Measurements from ENCODE around the gene PDE11A.
A peak's percentile ranks its signal among the peaks of the same experiment; 100 is the strongest.
"Not testable (repeated sequence)": the region's sequence is repeated elsewhere in the genome, so short reads cannot be mapped to it uniquely, and the experiment has no call there.

PDE11A gene

DNA sequence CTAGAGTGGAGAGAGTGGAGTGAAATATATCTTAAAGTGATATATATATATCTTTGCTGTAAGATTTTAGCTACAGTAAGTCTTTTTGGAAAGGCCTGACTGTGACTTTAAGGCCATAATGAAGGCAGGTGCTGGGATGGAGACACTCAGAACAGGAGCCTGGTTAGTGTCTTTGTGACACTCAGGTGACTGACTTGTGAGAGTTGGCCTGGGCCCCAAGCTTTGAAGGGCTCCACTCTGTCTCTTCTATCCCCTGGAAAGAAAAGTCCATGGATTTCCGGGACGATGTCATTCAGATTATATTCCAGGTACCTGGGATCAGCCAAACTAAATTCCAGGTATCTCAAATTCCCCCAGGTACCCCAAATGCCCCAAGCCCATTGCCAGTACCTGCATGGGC, 276.6 kb downstream of the PDE11A start:
- H4K20me1 ChIP-seq (ENCODE audit: insufficient read depth, low read length), result no peaks in the 10 kb centered on the region
- no peak overlapping the region for H3K4me3 ChIP-seq (ENCODE audit: low read depth in 1 of 2, low read length in 2 of 2)
- H3K27ac ChIP-seq (ENCODE audit: low read length), result no peak overlapping the region
- H3K79me2 ChIP-seq (ENCODE audit: insufficient read depth, low read length), result no peaks in the 10 kb centered on the region
- DNase-seq, result no peak
- ATAC-seq (ENCODE audit: insufficient read depth, low read depth), result no peak
- no peak overlapping the region for H3K4me2 ChIP-seq (ENCODE audit: insufficient read depth, low read length)
- no peaks in the 10 kb centered on the region for H3K36me3 ChIP-seq (ENCODE audit: insufficient read depth, low read length)
- H3K9ac ChIP-seq (ENCODE audit: low read depth, low read length), result no peak overlapping the region
- no peak for TF ChIP-seq EZH2 (IDR thresholded peaks at IDR 0.05; ENCODE audit: borderline replicate concordance, low read depth, low read length, severe bottlenecking)
- TF ChIP-seq, protein P1, sequence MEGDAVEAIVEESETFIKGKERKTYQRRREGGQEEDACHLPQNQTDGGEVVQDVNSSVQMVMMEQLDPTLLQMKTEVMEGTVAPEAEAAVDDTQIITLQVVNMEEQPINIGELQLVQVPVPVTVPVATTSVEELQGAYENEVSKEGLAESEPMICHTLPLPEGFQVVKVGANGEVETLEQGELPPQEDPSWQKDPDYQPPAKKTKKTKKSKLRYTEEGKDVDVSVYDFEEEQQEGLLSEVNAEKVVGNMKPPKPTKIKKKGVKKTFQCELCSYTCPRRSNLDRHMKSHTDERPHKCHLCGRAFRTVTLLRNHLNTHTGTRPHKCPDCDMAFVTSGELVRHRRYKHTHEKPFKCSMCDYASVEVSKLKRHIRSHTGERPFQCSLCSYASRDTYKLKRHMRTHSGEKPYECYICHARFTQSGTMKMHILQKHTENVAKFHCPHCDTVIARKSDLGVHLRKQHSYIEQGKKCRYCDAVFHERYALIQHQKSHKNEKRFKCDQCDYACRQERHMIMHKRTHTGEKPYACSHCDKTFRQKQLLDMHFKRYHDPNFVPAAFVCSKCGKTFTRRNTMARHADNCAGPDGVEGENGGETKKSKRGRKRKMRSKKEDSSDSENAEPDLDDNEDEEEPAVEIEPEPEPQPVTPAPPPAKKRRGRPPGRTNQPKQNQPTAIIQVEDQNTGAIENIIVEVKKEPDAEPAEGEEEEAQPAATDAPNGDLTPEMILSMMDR (IDR thresholded peaks at IDR 0.05; ENCODE audit: borderline replicate concordance, extremely low read depth, low read length, poor library complexity, severe bottlenecking), result no peak
- H3K27me3 ChIP-seq (ENCODE audit: insufficient read depth, low read length, poor library complexity), result peaks cover 25% of the 10 kb centered on the region
- H3K9me3 ChIP-seq (ENCODE audit: insufficient read depth, low read length, severe bottlenecking), result no peaks in the 10 kb centered on the region
- H3K4me1 ChIP-seq (ENCODE audit: insufficient read depth, low read length), result no peaks in the 10 kb centered on the region
- no peak overlapping the region for H2AFZ ChIP-seq (ENCODE audit: low read depth, low read length)

DNA sequence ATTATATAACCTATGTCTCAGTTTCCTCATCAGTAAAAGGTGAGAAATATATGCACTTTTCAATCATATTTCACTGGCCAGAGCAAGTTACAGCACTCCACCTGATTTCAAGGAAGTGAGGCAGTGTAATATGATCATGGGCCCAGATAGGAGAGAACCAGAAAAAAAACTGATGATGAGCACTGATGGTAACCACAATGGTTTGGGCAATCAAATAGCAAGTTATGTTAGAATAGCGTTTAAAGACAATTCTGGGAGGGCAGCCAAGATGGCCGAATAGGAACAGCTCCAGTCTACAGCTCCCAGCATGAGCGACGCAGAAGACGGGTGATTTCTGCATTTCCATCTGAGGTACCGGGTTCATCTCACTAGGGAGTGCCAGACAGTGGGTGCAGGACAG, 287.4 kb downstream of the PDE11A start:
- H2AFZ ChIP-seq (ENCODE audit: low read depth, low read length); H3K79me2 ChIP-seq (ENCODE audit: insufficient read depth, low read length); H3K9me3 ChIP-seq (ENCODE audit: insufficient read depth, low read length, severe bottlenecking); H3K27me3 ChIP-seq (ENCODE audit: insufficient read depth, low read length, poor library complexity); H3K4me3 ChIP-seq (ENCODE audit: low read depth in 1 of 2, low read length in 2 of 2); H3K9ac ChIP-seq (ENCODE audit: low read depth, low read length); H3K36me3 ChIP-seq (ENCODE audit: insufficient read depth, low read length); H4K20me1 ChIP-seq (ENCODE audit: insufficient read depth, low read length); DNase-seq; H3K4me2 ChIP-seq (ENCODE audit: insufficient read depth, low read length); ATAC-seq (ENCODE audit: insufficient read depth, low read depth): not testable (repeated sequence)
- H3K27ac ChIP-seq (ENCODE audit: low read length), result peak overlapping the region; percentile 86
- peaks cover 29% of the 10 kb centered on the region for H3K4me1 ChIP-seq (ENCODE audit: insufficient read depth, low read length)

DNA sequence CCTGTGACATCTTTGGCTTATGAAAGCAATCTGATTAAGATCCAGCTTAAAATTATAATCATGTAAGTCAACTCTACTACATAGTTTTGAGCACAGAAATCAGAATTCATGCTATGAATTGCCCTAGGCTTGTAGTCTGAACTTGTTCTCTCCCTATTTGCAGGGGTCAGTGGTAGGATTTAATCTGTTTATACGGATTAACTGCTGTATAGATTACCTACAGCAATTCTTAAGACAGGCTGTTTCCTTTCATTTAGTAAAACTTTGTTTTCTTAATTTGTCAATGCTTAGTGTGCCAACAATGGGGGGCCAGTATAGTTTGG, 287.9 kb downstream of the PDE11A start:
- H3K9me3 ChIP-seq (ENCODE audit: insufficient read depth, low read length, severe bottlenecking), result no peaks in the 10 kb centered on the region
- H3K4me1 ChIP-seq (ENCODE audit: insufficient read depth, low read length), result peaks cover 29% of the 10 kb centered on the region
- no peaks in the 10 kb centered on the region for H3K36me3 ChIP-seq (ENCODE audit: insufficient read depth, low read length)
- 0 out of 4 replicates have a peak overlapping the region, but pooled peaks of 1 of the 2 experiments have one; percentile 48 for H3K4me3 ChIP-seq (ENCODE audit: low read depth in 1 of 2, low read length in 2 of 2)
- no peaks in the 10 kb centered on the region for H3K79me2 ChIP-seq (ENCODE audit: insufficient read depth, low read length)
- TF ChIP-seq, protein P1 (IDR thresholded peaks at IDR 0.05; ENCODE audit: borderline replicate concordance, extremely low read depth, low read length, poor library complexity, severe bottlenecking), result no peak
- no peak for TF ChIP-seq EZH2 (IDR thresholded peaks at IDR 0.05; ENCODE audit: borderline replicate concordance, low read depth, low read length, severe bottlenecking)
- H3K27me3 ChIP-seq (ENCODE audit: insufficient read depth, low read length, poor library complexity), result no peaks in the 10 kb centered on the region
- H4K20me1 ChIP-seq (ENCODE audit: insufficient read depth, low read length), result no peaks in the 10 kb centered on the region
- peak overlapping the region; percentile 86 for H3K27ac ChIP-seq (ENCODE audit: low read length)
- H3K4me2 ChIP-seq (ENCODE audit: insufficient read depth, low read length), result peak overlapping the region; percentile 65
- H3K9ac ChIP-seq (ENCODE audit: low read depth, low read length), result no peak overlapping the region; the same call in 1 of the 2 replicates
- DNase-seq (no peak), ATAC-seq (ENCODE audit: insufficient read depth, low read depth) (no peak)
- H2AFZ ChIP-seq (ENCODE audit: low read depth, low read length), result no peak overlapping the region

DNA sequence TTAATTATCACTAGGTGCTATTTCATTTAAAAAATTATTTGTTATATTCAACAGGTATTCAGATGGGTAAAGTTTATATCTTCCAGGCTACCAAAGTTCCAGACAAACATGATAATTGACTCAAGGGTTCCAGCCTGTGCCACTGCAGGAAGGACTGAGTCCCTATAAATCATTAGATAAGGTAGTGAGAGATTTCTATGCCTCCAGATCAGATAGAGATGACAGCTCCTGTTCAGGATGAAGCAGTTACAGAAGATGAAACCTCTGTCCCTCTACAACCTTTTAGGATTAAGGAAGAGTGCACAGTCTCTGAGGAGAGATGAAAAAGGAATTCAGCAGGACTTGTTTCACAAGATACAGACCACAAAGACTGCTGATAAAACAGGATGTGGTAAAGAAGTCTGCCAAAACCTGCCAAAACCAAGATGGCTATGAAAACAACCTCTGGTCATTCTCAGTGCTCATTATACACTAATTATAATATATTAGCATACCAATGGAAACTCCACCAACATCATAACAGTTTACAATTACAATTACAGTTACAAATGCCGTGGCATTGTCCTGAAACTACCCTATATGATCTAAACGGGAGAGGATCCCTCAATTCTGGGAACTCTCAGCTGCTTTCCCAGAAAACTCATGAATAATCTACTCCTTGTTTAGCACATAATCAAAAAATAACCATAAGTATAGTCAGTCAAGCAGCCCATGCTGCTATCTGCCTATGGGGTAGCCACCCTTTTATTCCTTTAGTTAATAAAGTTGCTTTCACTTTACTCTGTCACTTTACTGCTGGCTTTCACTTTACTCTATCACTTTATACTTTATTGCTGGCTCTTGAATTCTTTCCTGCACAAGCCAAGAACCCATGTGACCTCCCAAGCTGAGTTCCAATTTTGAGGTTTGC, 288.5 kb downstream of the PDE11A start:
- Histone ChIP-seq H3K9ac (ENCODE audit: low read depth, low read length) (peak overlapping the region; percentile 37), H3K27ac (ENCODE audit: low read length) (peak overlapping the region; percentile 86), H3K36me3 (ENCODE audit: insufficient read depth, low read length) (no peaks in the 10 kb centered on the region), H3K79me2 (ENCODE audit: insufficient read depth, low read length) (no peaks in the 10 kb centered on the region), H3K4me3 (ENCODE audit: low read depth in 1 of 2, low read length in 2 of 2) (peak overlapping the region in 1 of 2 experiments; percentile 48; a peak in 2 of 4 replicates), H3K9me3 (ENCODE audit: insufficient read depth, low read length, severe bottlenecking) (no peaks in the 10 kb centered on the region), H4K20me1 (ENCODE audit: insufficient read depth, low read length) (no peaks in the 10 kb centered on the region), H3K4me1 (ENCODE audit: insufficient read depth, low read length) (peaks cover 29% of the 10 kb centered on the region), H2AFZ (ENCODE audit: low read depth, low read length) (peak overlapping the region; percentile 19; the same call in 1 of the 2 replicates), H3K4me2 (ENCODE audit: insufficient read depth, low read length) (peak overlapping the region; percentile 65), H3K27me3 (ENCODE audit: insufficient read depth, low read length, poor library complexity) (no peaks in the 10 kb centered on the region)
- TF ChIP-seq, protein P1 (IDR thresholded peaks at IDR 0.05; ENCODE audit: borderline replicate concordance, extremely low read depth, low read length, poor library complexity, severe bottlenecking), result no peak
- TF ChIP-seq EZH2 (IDR thresholded peaks at IDR 0.05; ENCODE audit: borderline replicate concordance, low read depth, low read length, severe bottlenecking), result no peak
- ATAC-seq (ENCODE audit: insufficient read depth, low read depth) (peak; percentile 93), DNase-seq (peak; percentile 49)

Measured in DND-41 (cell line).